Measurements from ENCODE around the gene COL23A1. TPM values are rescaled to one million over a fixed set of nuclear protein-coding genes. Genes with fewer than 3 reads are reported as not detected.

COL23A1 gene
- total RNA-seq, 1 donor from 2014 or later, result 75.2 TPM

DNA sequence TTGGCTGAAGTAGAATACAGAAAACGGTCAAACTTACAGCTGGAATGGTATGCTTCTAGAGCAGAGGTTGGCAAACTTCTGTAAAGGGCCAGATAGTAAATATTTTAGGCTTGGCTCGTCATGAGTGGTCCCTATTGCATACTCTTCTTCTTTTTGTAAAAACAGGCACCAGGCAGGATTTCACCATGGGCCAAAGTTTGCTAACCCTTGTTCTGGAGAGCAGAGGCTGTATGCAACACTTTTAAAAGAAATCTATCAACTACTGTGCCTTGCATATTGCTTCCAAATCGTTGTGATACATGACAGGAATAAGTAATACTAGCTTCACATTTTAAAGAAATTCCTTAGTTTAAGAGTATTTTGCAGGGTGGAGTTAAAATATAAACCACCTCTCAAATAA is 15.6 kb upstream of the COL23A1 start:
- Mint-ChIP-seq H3K9me3 (ENCODE audit: unreplicated experiment) (no peaks in the 10 kb centered on the region), H3K36me3 (ENCODE audit: low read depth, unreplicated experiment) (peaks cover 48% of the 10 kb centered on the region)

DNA sequence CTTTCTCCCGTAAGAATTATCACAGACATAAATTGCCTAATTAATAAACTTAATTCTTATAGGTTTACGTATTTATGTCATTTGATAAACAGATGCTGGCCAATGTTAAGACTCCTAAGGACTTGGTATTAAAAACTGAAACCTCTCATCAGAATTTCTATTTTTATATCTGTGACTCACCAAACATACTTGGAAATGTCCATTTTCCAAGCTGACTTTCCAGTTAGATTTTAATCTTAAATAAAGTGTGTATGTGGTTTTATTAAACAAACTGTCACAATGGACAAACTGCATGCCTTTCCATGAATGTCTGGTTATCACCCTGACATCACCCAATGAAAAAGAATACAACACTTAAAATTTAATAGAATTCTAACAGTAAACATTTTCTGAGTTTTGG is 12.6 kb upstream of the COL23A1 start:
- Mint-ChIP-seq H3K27me3 (ENCODE audit: unreplicated experiment) (no peaks in the 10 kb centered on the region), H3K36me3 (ENCODE audit: low read depth, unreplicated experiment) (peaks cover 48% of the 10 kb centered on the region), H3K9me3 (ENCODE audit: unreplicated experiment) (no peaks in the 10 kb centered on the region), H3K4me1 (ENCODE audit: unreplicated experiment) (no peaks in the 10 kb centered on the region), H3K27ac (ENCODE audit: unreplicated experiment) (no peak overlapping the region), H3K4me3 (ENCODE audit: unreplicated experiment) (no peak overlapping the region)
- no peak for DNase-seq (ENCODE audit: low spot score)
- TF ChIP-seq, protein P1, sequence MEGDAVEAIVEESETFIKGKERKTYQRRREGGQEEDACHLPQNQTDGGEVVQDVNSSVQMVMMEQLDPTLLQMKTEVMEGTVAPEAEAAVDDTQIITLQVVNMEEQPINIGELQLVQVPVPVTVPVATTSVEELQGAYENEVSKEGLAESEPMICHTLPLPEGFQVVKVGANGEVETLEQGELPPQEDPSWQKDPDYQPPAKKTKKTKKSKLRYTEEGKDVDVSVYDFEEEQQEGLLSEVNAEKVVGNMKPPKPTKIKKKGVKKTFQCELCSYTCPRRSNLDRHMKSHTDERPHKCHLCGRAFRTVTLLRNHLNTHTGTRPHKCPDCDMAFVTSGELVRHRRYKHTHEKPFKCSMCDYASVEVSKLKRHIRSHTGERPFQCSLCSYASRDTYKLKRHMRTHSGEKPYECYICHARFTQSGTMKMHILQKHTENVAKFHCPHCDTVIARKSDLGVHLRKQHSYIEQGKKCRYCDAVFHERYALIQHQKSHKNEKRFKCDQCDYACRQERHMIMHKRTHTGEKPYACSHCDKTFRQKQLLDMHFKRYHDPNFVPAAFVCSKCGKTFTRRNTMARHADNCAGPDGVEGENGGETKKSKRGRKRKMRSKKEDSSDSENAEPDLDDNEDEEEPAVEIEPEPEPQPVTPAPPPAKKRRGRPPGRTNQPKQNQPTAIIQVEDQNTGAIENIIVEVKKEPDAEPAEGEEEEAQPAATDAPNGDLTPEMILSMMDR (IDR thresholded peaks at IDR 0.05; ENCODE audit: unreplicated experiment), result no peak

More for the DNA sequence above, 15.6 kb upstream of the COL23A1 start:
- H3K4me1 Mint-ChIP-seq (ENCODE audit: unreplicated experiment), result no peaks in the 10 kb centered on the region
- DNase-seq (ENCODE audit: low spot score), result no peak
- H3K27ac Mint-ChIP-seq (ENCODE audit: unreplicated experiment), result no peak overlapping the region
- TF ChIP-seq, protein P1 (IDR thresholded peaks at IDR 0.05; ENCODE audit: unreplicated experiment), result no peak
- no peak overlapping the region for H3K4me3 Mint-ChIP-seq (ENCODE audit: unreplicated experiment)
- peaks cover 2% of the 10 kb centered on the region for H3K27me3 Mint-ChIP-seq (ENCODE audit: unreplicated experiment)

DNA sequence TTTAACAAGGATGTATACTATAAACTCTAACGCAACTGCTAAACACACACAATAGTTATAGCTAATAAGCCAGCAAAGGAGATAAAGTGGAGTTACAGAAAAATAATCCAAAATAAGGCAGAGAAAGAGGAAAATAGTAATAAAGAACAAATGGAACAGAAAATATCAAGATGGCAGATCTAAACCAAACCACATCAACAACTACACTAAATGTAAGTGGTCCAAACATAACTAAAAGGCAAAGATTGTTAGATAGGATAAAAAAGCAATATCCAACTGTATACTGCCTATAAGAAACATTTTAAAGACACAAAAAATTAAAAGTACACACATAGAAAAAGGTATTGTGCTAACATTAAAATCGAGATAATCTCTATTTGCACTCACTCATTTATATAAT is 5.6 kb upstream of the COL23A1 start:
- DNase-seq (ENCODE audit: low spot score), result no peak
- peaks cover 42% of the 10 kb centered on the region for H3K36me3 Mint-ChIP-seq (ENCODE audit: low read depth, unreplicated experiment)
- no peak overlapping the region for H3K27ac Mint-ChIP-seq (ENCODE audit: unreplicated experiment)
- TF ChIP-seq, protein P1 (IDR thresholded peaks at IDR 0.05; ENCODE audit: unreplicated experiment), result no peak
- H3K27me3 Mint-ChIP-seq (ENCODE audit: unreplicated experiment), result peaks cover 4% of the 10 kb centered on the region
- H3K4me1 Mint-ChIP-seq (ENCODE audit: unreplicated experiment), result peaks cover 12% of the 10 kb centered on the region
- H3K9me3 Mint-ChIP-seq (ENCODE audit: unreplicated experiment), result no peaks in the 10 kb centered on the region
- H3K4me3 Mint-ChIP-seq (ENCODE audit: unreplicated experiment), result no peak overlapping the region

DNA sequence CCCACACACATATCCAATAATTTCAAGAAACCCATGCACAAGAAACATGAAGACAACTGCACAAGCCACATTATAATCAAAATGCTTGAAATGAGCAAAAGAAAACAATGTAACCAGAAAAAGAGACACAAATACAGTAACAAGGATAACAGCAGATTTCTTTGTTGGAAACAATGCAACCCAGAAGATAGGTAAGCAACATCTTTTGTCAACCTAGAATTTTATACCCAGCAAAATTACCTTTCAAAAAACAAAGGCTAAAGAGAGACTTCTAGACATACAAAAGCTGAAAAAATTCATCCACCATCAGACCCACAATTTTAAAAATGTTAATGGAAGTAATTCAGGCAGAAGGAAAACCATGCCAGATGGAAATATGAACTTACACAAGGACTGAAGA is 5.0 kb upstream of the COL23A1 start:
- no peak for DNase-seq (ENCODE audit: low spot score)
- Mint-ChIP-seq H3K4me1 (ENCODE audit: unreplicated experiment) (peaks cover 14% of the 10 kb centered on the region), H3K27me3 (ENCODE audit: unreplicated experiment) (peaks cover 7% of the 10 kb centered on the region), H3K27ac (ENCODE audit: unreplicated experiment) (no peak overlapping the region), H3K4me3 (ENCODE audit: unreplicated experiment) (no peak overlapping the region), H3K9me3 (ENCODE audit: unreplicated experiment) (no peaks in the 10 kb centered on the region), H3K36me3 (ENCODE audit: low read depth, unreplicated experiment) (peaks cover 44% of the 10 kb centered on the region)
- TF ChIP-seq, protein P1 (IDR thresholded peaks at IDR 0.05; ENCODE audit: unreplicated experiment), result no peak

DNA sequence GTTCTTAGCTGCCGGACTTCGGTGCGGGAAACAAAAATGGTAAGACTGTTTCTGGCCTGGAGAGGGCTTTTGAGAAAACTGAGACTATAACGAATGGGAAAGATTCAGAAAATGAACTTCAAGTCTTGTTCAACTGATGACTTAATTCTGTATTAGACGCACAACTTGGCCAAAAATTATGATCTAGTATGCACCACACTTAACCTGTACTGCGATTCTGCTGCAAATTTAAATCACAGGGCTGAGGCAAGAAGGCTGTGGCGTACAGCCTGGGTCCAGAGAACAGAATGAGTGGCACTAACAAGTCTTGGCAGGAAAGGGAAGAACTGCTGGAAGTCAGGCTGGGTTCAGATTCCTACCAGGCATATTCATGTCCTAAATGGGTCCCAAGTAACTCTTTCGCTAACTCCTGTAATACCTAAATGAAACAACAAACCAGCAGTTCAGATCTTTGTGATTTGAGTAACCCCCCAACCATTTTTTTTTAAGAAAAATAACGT is 781 bp upstream of the COL23A1 start:
- Mint-ChIP-seq H3K27me3 (ENCODE audit: unreplicated experiment) (peaks cover 19% of the 10 kb centered on the region), H3K4me1 (ENCODE audit: unreplicated experiment) (peaks cover 41% of the 10 kb centered on the region), H3K36me3 (ENCODE audit: low read depth, unreplicated experiment) (peaks cover 32% of the 10 kb centered on the region), H3K4me3 (ENCODE audit: unreplicated experiment) (peak overlapping the region; percentile 93), H3K27ac (ENCODE audit: unreplicated experiment) (no peak overlapping the region), H3K9me3 (ENCODE audit: unreplicated experiment) (no peaks in the 10 kb centered on the region)
- no peak for DNase-seq (ENCODE audit: low spot score)
- TF ChIP-seq, protein P1 (IDR thresholded peaks at IDR 0.05; ENCODE audit: unreplicated experiment), result no peak
